Left renal cortex interstitium (tissue), 4 donors: ENCODE data around the gene HPS4. TPM values are rescaled to one million over a fixed set of nuclear protein-coding genes. Genes with fewer than 3 reads are reported as not detected.

Experiments used
- DNase-seq, 4 donors: peaks; one replicate each; pipeline ENCODE4 v3.0.0-alpha.2; 2013; ENCODE audit warnings: low read depth in 4 of 4, low spot score in 2 of 4, missing footprints in 1 of 4
- polyA plus RNA-seq, 4 donors: library from polyadenylated mRNA; unstranded; fragments of 120-200 nt; gene quantifications; one replicate each; pipeline ENCODE4 v1.2.1, GENCODE V29; 2013; ENCODE audit not compliant: insufficient read length in 4 of 4

Gene HPS4
- polyA plus RNA-seq, 4 donors, result 27.8 to 42.2 (median 36.5) TPM

- no peak for DNase-seq
These were observed 12.8 kb downstream of the HPS4 start for GRCh38 chr22:26470807-26471206.

- no peak for DNase-seq
These were observed 17.4 kb downstream of the HPS4 start for GRCh38 chr22:26466196-26466595.

GRCh38 chr22:26464312-26464711 is 19.3 kb downstream of the HPS4 start:
- DNase-seq, result no peak

- no peak for DNase-seq
These were observed 19.9 kb downstream of the HPS4 start for GRCh38 chr22:26463688-26464087.

- DNase-seq, result peak in 3 of 4 donors; percentile 45 to 59 (median 51)
These were observed 20.4 kb downstream of the HPS4 start for GRCh38 chr22:26463101-26463661.

- DNase-seq, result peak in 1 of 4 donors; percentile 23
These were observed 20.9 kb downstream of the HPS4 start for GRCh38 chr22:26462641-26463040.

GRCh38 chr22:26462051-26462450 is 21.5 kb downstream of the HPS4 start:
- DNase-seq, result no peak

GRCh38 chr22:26461188-26461810 is 22.3 kb downstream of the HPS4 start:
- DNase-seq, result no peak

GRCh38 chr22:26460202-26460601 is 23.4 kb downstream of the HPS4 start:
- no peak for DNase-seq

- no peak for DNase-seq
These were observed 25.8 kb downstream of the HPS4 start for GRCh38 chr22:26457661-26458272.

GRCh38 chr22:26453812-26454500 is 29.6 kb downstream of the HPS4 start:
- no peak for DNase-seq

GRCh38 chr22:26453216-26453615 is 30.4 kb downstream of the HPS4 start:
- DNase-seq, result no peak

GRCh38 chr22:26452236-26453016 is 31.2 kb downstream of the HPS4 start:
- DNase-seq, result no peak

GRCh38 chr22:26450453-26451185 is 33.0 kb downstream of the HPS4 start:
- no peak for DNase-seq

GRCh38 chr22:26448941-26449340 is 34.6 kb downstream of the HPS4 start:
- DNase-seq, result no peak

- DNase-seq, result no peak
These were observed 35.2 kb downstream of the HPS4 start for GRCh38 chr22:26448334-26448733.

GRCh38 chr22:26447584-26448329 is 35.8 kb downstream of the HPS4 start:
- no peak for DNase-seq

- DNase-seq, result no peak
These were observed 36.6 kb downstream of the HPS4 start for GRCh38 chr22:26446808-26447515.
